ENCODE results near the gene FALEC.
A peak's percentile ranks its signal among the peaks of the same experiment; 100 is the strongest.

The FALEC gene

DNA sequence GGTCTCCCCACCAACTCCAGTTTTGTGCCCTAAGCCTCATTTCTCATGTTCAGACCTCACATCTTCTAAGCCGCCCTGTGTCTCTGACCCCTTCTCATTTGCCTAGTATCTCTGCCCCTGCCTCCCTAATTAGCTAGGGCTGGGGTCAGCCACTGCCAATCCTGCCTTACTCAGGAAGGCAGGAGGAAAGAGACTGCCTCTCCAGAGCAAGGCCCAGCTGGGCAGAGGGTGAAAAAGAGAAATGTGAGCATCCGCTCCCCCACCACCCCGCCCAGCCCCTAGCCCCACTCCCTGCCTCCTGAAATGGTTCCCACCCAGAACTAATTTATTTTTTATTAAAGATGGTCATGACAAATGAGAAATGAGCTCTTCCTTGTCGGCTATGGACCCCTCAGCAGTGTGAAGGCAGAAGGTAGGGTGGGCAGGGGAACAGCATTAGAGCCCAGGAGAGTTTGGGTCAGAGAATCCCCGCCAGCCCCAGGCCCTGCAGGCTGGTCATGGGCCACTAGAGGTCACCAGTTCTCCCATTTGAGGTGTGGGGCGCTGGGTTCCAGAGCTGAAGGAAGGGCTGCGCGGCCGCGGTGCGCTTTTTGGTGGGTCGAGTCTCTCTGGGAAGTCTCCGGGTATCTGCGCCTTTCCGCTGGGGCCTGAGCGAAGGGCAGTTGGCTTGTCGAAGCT is 45.2 kb downstream of the FALEC start:
- peak; percentile 89 for DNase-seq

DNA sequence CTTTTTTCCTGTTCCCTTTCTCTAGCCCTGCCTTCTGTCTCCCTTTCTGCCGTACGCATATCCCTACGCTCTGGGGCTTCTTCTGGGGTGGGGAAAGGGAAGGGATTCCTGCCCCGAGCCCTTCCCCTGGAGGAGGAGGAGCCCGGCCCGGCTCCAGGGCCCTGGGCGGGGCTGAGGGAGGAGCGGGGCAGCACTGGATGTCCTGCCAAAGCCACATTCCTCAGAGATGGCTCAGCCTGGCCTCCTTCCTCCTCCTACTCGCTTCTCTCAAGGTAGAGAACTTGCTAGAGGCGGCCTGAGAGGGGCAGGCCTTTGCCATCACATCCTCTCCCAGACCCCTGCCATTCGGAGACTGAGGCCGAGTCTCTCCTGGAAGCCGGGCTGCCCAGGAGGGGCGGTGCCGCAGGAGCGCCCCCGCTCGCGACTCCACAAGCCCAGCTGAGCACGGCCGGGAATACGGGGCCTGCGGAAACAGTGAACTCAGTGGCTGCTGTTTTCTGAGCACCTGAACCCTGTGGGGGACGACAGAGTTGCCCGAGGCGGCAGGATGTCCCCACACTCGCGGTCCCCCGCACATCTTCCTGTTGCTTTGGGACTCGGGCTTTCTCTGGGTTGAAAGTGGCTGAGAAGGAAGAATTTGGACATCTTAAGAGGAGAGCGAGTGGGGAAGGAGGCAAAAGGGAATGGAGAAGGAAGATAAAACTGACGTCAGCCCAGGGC is 45.9 kb downstream of the FALEC start:
- peak; percentile 77 for DNase-seq

DNA sequence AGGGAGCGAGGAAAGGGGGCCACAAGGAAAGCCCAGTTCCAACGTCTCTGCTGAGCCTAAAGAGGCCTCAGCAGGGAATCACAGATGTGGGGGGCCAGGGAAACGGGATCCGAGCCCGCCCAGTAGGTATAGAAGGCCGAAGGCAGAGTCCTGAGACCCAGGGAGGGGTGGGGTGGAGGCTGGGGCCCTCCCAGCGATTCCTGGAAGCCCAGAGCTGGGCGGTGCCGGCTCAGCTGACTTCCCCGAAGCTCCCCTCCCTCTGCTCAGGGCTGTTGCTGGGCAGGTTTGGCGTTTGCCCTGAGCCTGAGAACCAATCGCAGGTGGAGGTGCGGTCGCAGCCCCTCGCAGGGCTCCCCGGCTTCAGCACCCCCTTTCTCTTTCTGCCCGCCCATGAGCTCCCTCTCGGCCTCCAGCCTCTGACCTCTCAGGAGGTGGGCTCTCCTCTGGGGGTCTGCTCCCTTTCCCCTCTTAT is 46.5 kb downstream of the FALEC start:
- DNase-seq = peak; percentile 95

DNA sequence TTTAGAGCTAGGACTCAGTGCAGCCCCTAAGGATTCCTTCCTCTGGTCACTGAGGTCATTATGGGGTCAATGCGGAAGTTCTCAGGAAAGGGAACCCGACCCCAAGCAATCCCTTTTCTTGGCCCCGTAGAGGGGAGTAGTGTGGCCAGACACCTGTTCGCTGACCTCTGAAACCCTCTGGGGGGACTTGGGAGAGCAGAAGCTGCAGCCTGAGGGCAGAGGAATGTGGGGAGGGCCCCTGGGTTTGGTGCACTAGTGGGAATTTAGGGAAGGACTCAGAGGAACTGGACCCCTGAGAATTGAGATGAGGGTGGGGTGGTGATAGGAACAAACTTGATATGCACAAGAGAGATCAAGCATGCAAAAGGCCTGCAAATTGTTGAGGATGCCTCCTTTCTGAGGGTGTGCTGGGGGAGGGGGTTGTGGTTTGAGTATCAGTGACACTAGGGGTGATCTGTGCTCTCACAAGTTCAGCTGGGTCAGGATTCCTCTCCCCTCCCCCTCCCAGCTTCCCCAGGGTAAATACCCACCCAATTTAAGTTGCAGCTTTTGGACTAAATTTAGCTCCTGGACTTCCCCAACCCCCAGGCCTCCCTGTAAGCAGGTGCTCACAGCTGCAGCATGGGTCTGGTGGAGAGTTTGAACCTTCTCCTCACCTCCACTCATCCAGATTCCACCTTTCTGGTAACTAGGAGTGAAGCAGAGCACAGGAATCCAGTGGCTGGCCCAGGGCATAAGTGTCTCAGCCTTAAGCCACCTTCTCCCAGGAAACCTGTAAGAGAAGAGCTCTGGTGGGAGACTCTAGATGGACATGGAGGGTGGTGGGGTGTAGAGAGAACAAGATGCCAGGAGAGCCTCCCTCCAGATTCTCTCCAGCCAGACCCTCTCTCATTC is 47.1 kb downstream of the FALEC start:
- DNase-seq = peak; percentile 90

DNA sequence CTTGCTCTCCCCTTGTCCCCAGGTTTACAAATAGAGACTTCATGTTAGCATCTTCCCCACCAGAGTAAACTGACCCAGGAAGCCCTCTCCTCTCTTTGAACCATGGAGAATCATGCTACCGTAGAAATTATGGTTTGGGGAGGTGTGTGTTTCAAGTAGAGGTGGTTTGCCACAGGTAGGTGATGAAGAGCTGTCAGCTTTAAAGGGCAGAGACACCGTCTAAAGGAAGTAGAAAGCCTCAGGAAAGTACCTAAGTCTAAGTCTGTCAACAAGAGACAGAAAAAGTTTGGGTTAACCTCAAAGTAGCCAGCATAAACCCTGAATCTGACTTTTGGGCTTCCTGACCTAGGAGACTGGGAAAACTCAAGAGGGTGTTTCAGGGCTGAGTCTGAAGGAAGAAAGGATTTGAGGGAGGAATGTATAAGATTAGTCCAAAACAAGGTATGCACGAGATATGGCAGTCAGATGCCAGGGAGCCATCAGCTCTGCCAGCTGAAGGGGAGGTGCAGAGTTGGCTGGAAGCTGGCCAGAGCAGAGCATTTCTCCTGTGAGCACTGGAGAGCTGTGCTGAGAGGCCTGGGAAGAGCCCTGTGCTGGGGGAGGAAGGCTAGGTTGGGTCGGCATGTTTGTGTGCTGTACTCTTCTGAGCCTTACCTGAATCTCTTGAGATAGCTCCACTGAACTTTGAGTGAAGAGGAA is 47.9 kb downstream of the FALEC start:
- peak; percentile 87 for DNase-seq

DNA sequence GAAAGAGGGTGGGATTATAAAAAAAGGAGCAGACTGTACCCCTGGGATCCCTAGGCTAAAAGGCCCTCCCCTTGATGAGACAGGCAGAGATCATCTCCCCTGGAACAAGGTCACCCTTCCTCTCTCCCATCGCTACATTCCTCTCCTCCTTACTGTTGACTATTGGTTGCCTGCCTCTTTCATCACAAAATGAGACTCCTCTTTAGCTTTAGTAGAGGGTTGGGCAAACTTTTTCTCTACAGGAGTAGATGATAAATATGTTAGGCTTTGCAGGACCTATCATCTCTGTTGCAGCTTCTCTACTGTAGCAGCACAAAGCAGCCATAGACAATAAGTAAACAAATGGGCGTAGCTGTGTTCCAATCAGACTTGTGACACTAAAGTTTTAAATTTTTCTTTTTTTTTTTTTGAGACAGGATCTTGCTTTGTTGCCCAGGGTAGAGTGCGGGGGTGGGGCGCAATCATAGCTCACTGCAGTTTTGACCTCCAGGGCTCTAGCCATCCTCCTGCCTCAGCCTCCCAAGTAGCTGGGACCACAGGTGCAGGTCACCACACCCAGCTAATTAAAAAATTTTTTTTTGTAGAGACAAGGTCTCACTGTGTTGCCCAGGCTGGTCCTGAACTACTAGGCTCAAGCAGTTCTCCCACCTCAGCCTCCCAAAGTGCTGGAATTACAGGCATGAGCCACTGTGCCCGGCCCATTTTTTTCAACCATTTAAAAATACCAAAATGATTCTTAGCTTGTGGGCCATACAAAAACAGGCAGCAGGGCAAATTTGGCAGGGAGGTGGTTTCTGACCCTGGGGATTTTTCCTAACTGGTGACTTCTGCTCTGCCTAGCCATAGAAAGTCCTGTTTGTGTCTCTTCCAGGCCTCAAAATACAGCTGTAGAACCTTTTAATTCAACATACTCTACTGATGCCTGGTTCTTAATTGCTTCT is 48.8 kb downstream of the FALEC start:
- DNase-seq = peak; percentile 57

DNA sequence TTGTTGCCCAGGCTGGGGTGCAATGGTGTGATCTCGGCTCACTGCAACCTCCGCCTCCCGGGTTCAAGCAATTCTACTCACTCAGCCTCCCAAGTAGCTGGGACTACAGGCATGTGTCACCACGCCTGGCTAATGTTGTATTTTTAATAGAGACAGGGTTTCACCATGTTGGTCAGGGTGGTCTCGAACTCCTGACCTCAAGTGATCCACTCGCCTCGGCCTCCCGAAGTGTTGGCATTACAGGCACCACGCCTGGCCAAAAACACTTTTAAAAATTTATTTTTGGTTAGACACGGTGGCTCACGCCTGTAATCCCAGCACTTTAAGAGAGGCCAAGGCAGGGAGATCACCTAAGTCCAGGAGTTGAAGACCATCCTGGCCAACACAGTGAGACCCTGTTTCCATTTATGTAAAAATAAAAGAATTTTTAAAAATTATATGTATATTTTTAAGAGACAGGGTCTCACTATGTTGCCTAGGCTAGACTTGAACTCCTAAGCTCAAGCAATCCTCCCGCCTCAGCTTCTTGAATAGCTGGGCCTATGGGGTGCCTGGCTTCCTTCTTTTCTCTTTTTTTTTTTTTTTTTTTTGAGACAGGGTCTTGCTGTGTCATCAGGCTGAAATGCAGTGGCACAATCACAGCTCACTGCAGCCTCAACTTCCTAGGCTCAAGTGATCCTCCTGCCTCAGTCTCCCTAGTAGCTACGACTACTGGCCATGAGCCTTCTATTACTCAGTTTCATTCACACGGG is 49.9 kb downstream of the FALEC start:
- DNase-seq = peak; percentile 16

DNA sequence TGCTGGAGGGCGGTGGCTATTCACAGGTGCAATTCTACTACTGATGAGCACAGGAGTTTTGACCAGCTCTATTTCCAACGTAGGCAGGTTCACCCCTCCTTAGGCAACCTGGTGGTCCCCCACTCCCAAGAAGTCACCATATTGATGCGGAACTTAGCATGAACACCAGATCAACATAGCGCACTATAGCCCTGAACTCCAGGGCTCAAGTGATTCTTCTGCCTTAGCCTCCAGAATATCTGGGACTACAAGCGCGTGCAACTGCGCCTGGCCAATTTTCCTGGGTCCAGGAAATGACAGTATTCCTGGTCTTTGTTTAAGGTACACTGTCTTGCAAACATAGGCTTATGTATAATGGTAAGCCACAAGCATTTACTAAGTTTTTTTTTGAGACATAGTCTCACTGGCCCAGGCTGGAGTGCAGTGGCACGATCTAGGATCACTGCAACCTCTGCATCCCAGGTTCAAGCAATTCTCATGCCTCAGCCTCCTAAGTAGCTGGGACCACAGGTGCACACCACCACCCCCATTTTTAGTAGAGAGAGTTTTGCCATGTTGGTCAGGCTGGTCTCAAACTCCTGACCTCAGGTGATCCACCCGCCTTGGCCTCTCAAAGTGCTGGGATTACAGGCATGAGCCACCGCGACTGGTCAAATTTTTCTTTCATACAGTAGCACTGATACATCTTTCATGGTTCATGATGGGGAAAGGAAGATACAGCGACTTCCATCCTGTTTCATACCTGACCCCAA is 51.2 kb downstream of the FALEC start:
- DNase-seq = peak; percentile 31

DNA sequence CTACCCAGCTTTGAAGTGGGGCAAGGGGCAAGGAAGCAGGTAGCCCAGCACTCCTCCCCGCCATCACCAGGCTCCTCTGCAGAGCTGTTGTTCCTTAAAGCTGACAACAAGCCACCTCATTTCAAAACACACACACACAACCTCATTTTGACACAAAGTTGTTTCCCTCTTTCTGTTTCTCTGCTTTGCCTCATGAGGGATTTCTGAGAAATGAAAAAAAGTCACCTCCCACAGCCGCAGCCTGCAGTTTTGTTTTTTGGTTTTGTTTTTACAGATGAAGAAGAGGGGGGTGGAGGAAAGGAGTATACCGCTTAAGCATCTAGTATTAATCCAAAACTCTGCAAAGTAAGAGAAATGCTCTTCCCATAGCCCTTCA is 51.8 kb downstream of the FALEC start:
- DNase-seq = peak; percentile 88

DNA sequence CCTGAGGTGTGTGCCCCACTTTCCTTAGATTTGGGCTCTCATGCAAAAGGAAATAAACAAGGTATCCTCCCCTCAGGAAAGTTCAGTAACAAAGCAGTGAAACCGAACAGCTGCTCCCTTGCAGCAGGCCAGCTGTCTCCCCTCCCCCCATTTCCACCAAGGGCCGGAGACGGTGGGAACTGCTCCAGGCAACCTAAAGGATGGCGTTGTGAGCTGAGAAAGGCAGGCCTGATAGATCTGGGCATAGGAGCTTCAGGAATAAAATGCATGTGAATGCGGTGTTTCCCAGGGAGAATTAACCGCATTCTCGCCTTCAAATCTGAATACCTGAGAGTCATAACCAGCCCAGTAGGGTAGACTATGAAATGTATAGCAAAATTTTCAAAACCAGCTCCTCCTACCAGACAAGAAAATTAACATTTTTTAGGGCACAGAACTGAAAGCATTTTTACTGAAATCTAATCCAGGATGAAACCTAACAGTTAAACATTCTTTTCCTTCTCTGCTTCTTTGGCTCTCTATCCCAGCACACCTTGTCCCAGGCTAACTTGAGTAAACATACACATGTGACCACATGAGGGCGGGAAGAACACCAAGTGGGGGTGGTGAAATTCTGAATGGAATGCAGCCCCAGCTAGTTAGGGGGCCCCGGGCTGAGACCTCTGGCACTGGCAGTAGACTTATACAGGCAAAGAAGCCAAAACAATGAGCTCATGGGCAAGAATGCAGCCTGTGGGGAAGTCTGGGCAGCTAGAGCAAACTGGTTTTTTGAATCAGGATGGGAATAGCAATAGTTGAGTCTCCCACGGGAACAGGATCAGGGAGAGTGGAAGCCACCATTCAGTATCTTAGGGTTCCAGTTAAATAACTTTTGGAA is 52.4 kb downstream of the FALEC start:
- peak; percentile 67 for DNase-seq

DNA sequence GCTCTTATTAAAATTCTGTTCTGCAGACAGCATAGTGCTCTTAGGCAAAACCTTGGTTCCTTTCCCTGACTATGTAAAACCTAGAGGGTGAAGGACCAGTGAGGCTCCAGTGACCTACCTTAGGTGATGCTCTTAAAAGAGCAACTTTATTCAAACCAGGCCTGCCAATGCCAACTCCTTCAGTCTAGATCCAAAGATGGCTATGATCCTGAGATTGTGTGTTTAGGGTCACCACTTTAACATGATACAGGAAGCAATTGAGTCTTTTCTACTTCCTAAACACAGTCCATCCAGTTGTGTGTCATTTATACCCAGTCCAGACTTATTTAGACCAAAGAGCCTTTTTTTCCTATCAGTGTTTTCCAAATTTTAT is 53.0 kb downstream of the FALEC start:
- peak; percentile 64 for DNase-seq

DNA sequence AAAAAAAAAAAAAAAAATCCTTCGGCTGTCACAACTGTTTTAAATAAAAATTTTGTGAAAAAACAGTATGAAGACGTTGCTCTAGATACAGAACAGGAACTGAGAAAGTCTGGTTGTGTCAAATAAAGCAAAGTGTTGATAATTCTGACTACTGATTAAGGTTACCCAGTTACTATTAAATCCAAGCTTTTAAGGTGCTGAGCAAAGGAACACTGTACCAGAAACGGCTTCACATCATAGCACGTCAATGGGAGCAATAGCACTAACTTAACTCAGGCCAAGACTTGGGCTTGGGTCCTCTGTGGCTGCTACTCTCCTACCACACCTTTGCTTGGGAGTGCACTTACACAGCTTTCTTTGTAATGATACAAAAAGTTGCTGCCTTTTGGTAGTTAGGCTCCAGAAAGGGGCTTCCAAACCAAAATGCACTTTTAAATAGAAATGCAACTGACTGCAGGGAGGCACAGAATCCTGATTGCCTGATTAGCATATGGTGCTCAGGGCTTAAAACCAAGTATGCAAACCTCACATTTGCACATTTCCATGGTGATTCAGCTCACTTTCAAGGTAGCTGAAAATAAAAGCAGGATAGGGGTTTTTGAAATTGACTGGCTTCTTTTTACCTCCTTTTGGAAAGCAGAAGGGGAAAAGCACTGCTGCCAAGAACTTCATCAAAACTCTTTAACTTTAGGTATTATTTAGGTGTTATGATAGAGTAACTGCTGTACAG is 57.5 kb downstream of the FALEC start:
- DNase-seq = peak; percentile 50

DNA sequence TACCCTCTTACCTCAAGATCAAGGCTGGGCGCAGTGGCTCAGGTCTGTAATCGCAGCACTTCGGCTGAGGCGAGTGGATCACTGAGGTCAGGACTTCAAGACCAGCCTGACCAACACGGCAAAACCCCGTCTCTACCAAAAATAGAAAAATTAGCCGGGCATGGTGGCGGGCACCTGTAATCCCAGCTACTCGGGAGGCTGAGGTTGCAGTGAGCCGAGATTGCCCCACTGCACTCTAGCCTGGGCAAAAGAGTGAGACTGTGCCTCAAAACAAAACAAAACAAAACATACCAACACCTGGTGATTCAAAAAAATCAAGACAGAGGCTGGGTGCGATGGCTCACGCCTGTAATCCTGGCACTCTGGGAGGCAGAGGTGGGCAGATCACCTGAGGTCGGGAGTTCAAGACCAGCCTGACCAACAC is 58.1 kb downstream of the FALEC start:
- DNase-seq = peak; percentile 44

DNA sequence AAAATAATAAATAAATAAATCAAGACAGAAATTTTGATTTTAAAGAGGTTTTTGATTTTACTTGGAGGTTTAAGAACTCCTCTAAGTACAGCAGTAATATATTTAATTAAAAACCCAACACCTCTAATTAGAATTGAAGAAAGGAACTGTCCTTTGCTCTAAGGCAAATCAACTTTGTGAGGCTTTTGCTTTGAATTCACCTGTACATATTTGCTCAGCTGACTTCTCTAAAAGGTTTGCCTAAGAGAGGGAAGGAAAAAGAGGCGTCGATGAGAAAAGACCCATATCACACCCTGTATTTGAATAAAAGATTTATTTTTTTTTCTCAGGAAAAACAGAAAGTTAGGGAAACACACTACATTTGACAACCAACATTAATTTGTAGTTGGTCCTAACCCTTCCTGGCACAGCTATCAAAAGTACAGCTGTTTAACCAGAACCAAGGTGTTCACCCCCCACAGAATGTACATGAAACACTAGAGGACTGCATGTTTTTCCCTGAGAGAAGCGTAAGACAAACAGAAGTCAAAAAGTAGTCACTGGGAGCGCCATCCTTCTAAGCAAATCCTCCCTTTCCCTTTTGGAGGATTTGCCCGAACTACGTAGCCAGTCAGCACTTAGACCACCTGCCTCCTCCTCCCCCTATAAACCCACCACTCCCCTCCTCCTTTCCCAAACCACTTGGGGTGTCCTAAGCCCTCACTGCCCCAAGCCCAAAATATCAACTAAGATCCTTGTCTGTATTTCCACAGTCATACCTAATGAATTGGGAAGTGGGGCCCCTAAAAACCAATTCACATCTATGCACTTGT is 58.9 kb downstream of the FALEC start:
- peak; percentile 48 for DNase-seq

DNA sequence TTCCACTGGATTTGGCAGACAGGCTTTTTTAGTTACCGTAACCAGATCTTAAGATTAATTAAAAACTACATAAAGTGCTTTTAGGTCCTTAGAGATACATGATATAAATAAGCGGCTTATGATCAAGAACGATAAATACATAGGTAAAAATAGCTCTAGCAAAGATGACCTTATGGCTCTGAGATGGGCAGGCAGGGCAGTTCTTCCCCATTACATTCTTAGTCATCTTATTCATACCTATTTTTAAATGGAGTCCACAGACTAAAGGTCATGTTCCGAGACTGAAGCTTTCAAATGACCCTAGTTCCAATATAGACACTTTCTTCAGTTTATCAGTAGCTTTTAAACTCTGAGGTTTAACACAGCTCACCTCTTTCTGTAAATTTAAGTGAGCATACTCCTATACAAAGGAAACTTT is 59.5 kb downstream of the FALEC start:
- DNase-seq = peak; percentile 26

DNA sequence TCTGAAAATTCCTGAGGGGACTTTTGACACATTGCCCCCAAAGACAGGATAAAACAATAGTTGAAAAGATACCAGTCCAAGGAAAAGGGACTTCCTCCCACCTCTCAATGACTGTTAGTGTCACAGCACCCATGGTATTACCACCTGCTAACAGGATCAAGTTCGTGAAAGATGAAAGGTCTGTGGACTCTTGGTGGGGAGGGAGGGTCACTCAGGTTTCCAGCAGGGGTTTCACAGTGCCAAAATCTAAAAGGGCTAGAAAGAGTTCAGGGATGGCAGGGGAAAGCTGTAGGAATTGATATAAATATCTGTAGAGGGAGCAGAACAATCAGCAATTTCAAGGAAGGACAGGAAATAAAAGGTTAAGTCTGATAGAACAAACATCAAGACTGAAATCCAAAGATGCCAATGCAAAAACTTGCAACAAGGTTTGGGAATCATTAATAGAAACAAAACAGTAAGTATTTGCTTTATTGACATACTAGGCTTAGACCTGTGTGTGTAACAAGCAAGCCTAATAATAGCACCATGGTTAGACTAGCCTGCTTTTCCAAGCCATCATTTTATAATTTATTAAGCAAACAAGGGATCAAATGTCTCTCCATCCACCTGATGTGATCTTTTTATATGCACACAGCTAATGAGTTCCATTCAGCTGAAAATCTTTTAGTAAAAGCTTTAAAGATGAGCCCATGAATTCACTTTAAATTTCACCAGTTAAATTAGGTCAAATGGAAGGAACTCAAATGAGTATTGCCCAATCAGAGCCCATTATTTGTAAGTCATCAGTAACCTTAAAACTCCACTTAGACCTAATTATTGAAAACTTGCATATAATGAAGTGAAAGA is 60.2 kb downstream of the FALEC start:
- peak; percentile 37 for DNase-seq

DNA sequence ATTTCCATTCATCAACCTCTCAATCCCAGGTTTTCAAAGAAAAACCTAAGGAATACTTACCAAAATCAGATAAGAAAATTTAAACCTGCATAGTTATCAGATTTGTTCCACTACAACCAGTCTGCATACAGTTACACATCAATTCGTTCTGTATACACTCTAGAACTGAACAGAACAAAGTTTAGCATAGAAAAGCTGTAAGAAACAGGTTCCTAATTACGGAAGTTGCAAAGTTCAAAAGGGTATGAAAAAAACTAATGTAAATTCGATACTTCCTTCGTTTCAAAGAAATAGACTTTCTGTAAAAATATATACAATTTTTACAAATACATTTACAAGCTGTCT is 60.8 kb downstream of the FALEC start:
- peak; percentile 20 for DNase-seq
